ENCODE data around the gene B3GNT9.

B3GNT9 gene

GRCh38 chr16:67109407-67110135 lies 41.2 kb downstream of the B3GNT9 start, which contains the start of gene PHAF1:
Gene PHAF1 (plus strand): TSS chr16:67109941. CDS start chr16:67110176, 235 bp downstream.
- DNase-seq = peak; percentile 71 to 78

- no peak for DNase-seq
Observed at GRCh38 chr16:67108931-67109406, 41.8 kb downstream of the B3GNT9 start.

- DNase-seq = no peak
Observed at GRCh38 chr16:67108489-67108888, 42.3 kb downstream of the B3GNT9 start.

- no peak for DNase-seq
Observed at GRCh38 chr16:67105881-67106280, 44.9 kb downstream of the B3GNT9 start.

GRCh38 chr16:67105246-67105645 lies 45.6 kb downstream of the B3GNT9 start:
- peak; percentile 59 to 69 for DNase-seq

- no peak for DNase-seq
Observed at GRCh38 chr16:67104845-67105244, 46.0 kb downstream of the B3GNT9 start.

GRCh38 chr16:67104061-67104460 lies 46.7 kb downstream of the B3GNT9 start:
- no peak for DNase-seq

- no peak for DNase-seq
Observed at GRCh38 chr16:67101311-67102082, 49.3 kb downstream of the B3GNT9 start.

- peak in 1 of 2 experiments; percentile 26 for DNase-seq
Observed at GRCh38 chr16:67100569-67101310, 50.1 kb downstream of the B3GNT9 start.

- DNase-seq = no peak
Observed at GRCh38 chr16:67098599-67098998, 52.2 kb downstream of the B3GNT9 start.

All from AML-193 (cell line).